GM12892 (cell line): ENCODE measurements around the gene PPP2R2C.

Experiments used
- POLR2A ChIP-seq: IDR thresholded peaks from 2 replicates; pipeline ENCODE4 v1.6.1; 2011; ENCODE audit warnings: low read depth, low read length, control low read depth
- POLR2AphosphoS5 ChIP-seq: IDR thresholded peaks from 2 replicates; pipeline ENCODE4 v1.6.1; 2011; ENCODE audit warnings: low read depth, low read length, control low read depth

GRCh38 chr4:6333301-6334202 lies 138.9 kb downstream of the PPP2R2C start:
- no peak for TF ChIP-seq POLR2AphosphoS5
- TF ChIP-seq POLR2A = no peak
